Fibroblast of peridontal ligament (primary cell): ENCODE measurements around the gene CD74.
"Not testable (repeated sequence)": the region's sequence is repeated elsewhere in the genome, so short reads cannot be mapped to it uniquely, and the experiment has no call there.

ENCODE experiments used
- DNase-seq: peaks from one replicate; pipeline ENCODE4 v3.0.0-alpha.2; 2010; ENCODE audit errors: extremely low read depth

The CD74 gene

GRCh38 chr5:150441813-150442698 is 29.3 kb upstream of the CD74 start:
- no peak for DNase-seq

- no peak for DNase-seq
Observed at GRCh38 chr5:150440948-150441812, 28.5 kb upstream of the CD74 start.

- DNase-seq = no peak
Observed at GRCh38 chr5:150438873-150439546, 26.3 kb upstream of the CD74 start.

- peak; percentile 90 for DNase-seq
Observed at GRCh38 chr5:150436141-150436680, 23.5 kb upstream of the CD74 start.

GRCh38 chr5:150434464-150434863 is 21.8 kb upstream of the CD74 start:
- peak; percentile 96 for DNase-seq

- DNase-seq = no peak
Observed at GRCh38 chr5:150431574-150431973, 18.9 kb upstream of the CD74 start.

GRCh38 chr5:150431048-150431447 is 18.3 kb upstream of the CD74 start:
- no peak for DNase-seq

GRCh38 chr5:150429410-150429873 is 16.7 kb upstream of the CD74 start:
- no peak for DNase-seq

- DNase-seq = no peak
Observed at GRCh38 chr5:150428978-150429377, 16.3 kb upstream of the CD74 start.

GRCh38 chr5:150428106-150428876 is 15.6 kb upstream of the CD74 start:
- DNase-seq = no peak

GRCh38 chr5:150426165-150426564 is 13.5 kb upstream of the CD74 start:
- not testable (repeated sequence) for DNase-seq

GRCh38 chr5:150422758-150423157 is 10.0 kb upstream of the CD74 start:
- DNase-seq = no peak

- DNase-seq = no peak
Observed at GRCh38 chr5:150422075-150422474, 9.4 kb upstream of the CD74 start.

GRCh38 chr5:150419630-150420270 is 7.0 kb upstream of the CD74 start:
- DNase-seq = no peak

GRCh38 chr5:150413902-150414790 is 1.4 kb upstream of the CD74 start:
- DNase-seq = not testable (repeated sequence)

GRCh38 chr5:150413176-150413901 is 629 bp upstream of the CD74 start:
- DNase-seq = no peak

- peak; percentile 33 for DNase-seq
Observed at GRCh38 chr5:150411245-150411979, 1.3 kb downstream of the CD74 start.
